Natural killer cell (primary cell): ENCODE measurements around the gene UGT1A9. TPM values are rescaled to one million over a fixed set of nuclear protein-coding genes. Genes with fewer than 3 reads are reported as not detected.
"Not testable (repeated sequence)": the region's sequence is repeated elsewhere in the genome, so short reads cannot be mapped to it uniquely, and the experiment has no call there.

Experiments used
- ATAC-seq, 3 donors: fragments of 150-1000 bp in 2 of 3; fragments of 200-7000 bp in 1 of 3; cut with Tn5 transposase; 1 replicate in 1 of 3; 2 replicates in 2 of 3; pipeline ENCODE4 v1.10.0; 2021; ENCODE audit warnings: mild to moderate bottlenecking in 2 of 3, moderate library complexity in 2 of 3
- DNase-seq, 2 donors: peaks; one replicate each; pipeline versions ENCODE4 v3.0.0 to v3.0.0-alpha.2; 2013 to 2021; ENCODE audit warnings: mixed read lengths in 1 of 2
- H3K27ac ChIP-seq: one replicate; pipeline ENCODE4 v1.5.1; 2013; ENCODE audit warnings: mild to moderate bottlenecking, low read length
- H3K27me3 ChIP-seq: one replicate; pipeline ENCODE4 v1.6.1; 2013; ENCODE audit warnings: low read length; ENCODE audit not compliant: control insufficient read depth, insufficient read depth
- H3K36me3 ChIP-seq: one replicate; pipeline ENCODE4 v1.6.1; 2013; ENCODE audit warnings: low read length; ENCODE audit not compliant: control insufficient read depth, insufficient read depth
- H3K4me1 ChIP-seq: one replicate; pipeline ENCODE4 v1.6.1; 2013; ENCODE audit warnings: low read length; ENCODE audit not compliant: control insufficient read depth, insufficient read depth
- H3K4me3 ChIP-seq: one replicate; pipeline ENCODE4 v1.5.1; 2013; ENCODE audit warnings: low read length
- H3K9me3 ChIP-seq: one replicate; pipeline ENCODE4 v1.6.1; 2013; ENCODE audit warnings: low read length; ENCODE audit not compliant: control insufficient read depth, insufficient read depth
- H3K27ac Mint-ChIP-seq, 2 donors: one replicate each; pipeline ENCODE4 v1.8.0; 2022; ENCODE audit warnings: mild to moderate bottlenecking in 2 of 2, mixed read lengths in 2 of 2, moderate library complexity in 1 of 2
- H3K27me3 Mint-ChIP-seq, 2 donors: one replicate each; pipeline ENCODE4 v1.8.0; 2022; ENCODE audit warnings: low read depth in 2 of 2, mixed read lengths in 2 of 2
- H3K36me3 Mint-ChIP-seq: one replicate; pipeline ENCODE4 v1.8.0; 2022; ENCODE audit warnings: mixed read lengths
- H3K4me1 Mint-ChIP-seq, 2 donors: one replicate each; pipeline ENCODE4 v1.8.0; 2022; ENCODE audit warnings: mixed read lengths in 2 of 2
- H3K4me3 Mint-ChIP-seq: one replicate; pipeline ENCODE4 v1.8.0; 2022; ENCODE audit warnings: mild to moderate bottlenecking, moderate library complexity, mixed read lengths
- H3K9me3 Mint-ChIP-seq, 2 donors: one replicate each; pipeline ENCODE4 v1.8.0; 2022; ENCODE audit warnings: mixed read lengths in 2 of 2
- CTCF ChIP-seq: fragments of 200-600 bp; IDR thresholded peaks from one replicate; pipeline ENCODE4 v1.8.0; 2022; ENCODE audit warnings: antibody characterized with exemption
- WGBS: methylation state at CpG from one replicate; pipeline ENCODE4 v1.1.7; 2013; ENCODE audit warnings: missing lambda C conversion rate; ENCODE audit not compliant: insufficient coverage; 5-methylcytosine and 5-hydroxymethylcytosine counted together
- intact Hi-C: fragments of 100-400 bp; cut with micrococcal nuclease; formaldehyde crosslinking; loops from one replicate; pipeline ENCODE4 v1.14.2; 2022
- total RNA-seq, 4 donors: library from RNA; stranded (reverse); fragments of 120-200 nt in 1 of 4; gene quantifications; one replicate each; pipeline versions ENCODE4 v1.2.3 to v1.2.4, GENCODE V29; 2013 to 2022

Gene UGT1A9
- total RNA-seq, 3 donors from 2014 or later (not counting 1 experiment from before 2014, with no cell fraction given): not detected

- no peak for TF ChIP-seq CTCF
- H3K36me3 ChIP-seq: no peaks in the 10 kb centered on the region
- no peak overlapping the region for H3K4me3 Mint-ChIP-seq
- H3K27me3 Mint-ChIP-seq: peaks cover 27 to 48% of the 10 kb centered on the region in 2 donors
- no peaks in the 10 kb centered on the region for H3K4me1 ChIP-seq
- no peaks in the 10 kb centered on the region for H3K27me3 ChIP-seq
- DNase-seq (no peak), ATAC-seq (no peak)
- no peaks in the 10 kb centered on the region for H3K9me3 ChIP-seq
- H3K4me1 Mint-ChIP-seq: no peaks in the 10 kb centered on the region
- H3K27ac Mint-ChIP-seq: no peak overlapping the region
- no peak overlapping the region for H3K4me3 ChIP-seq
- 82% methylated on average over 4 of the region's 5 CpGs for WGBS
- H3K27ac ChIP-seq: no peak overlapping the region
- intact Hi-C loops: no loop called here
- peaks cover 7% of the 10 kb centered on the region for H3K36me3 Mint-ChIP-seq
- no peaks in the 10 kb centered on the region for H3K9me3 Mint-ChIP-seq
Measured at GRCh38 chr2:233745073-233745755, 73.5 kb downstream of the UGT1A9 start.

- H3K36me3 ChIP-seq, H3K9me3 Mint-ChIP-seq, H3K4me3 ChIP-seq, H3K4me1 ChIP-seq, H3K27me3 ChIP-seq, H3K27ac ChIP-seq, intact Hi-C loops, H3K27ac Mint-ChIP-seq, H3K9me3 ChIP-seq, ATAC-seq, H3K36me3 Mint-ChIP-seq, H3K4me1 Mint-ChIP-seq, H3K4me3 Mint-ChIP-seq, DNase-seq: not testable (repeated sequence)
- WGBS: 68% methylated on average over 2 of the region's 2 CpGs
- peaks cover 25 to 43% of the 10 kb centered on the region in 2 donors for H3K27me3 Mint-ChIP-seq
Measured at GRCh38 chr2:233745838-233746237, 74.1 kb downstream of the UGT1A9 start.

- H3K27me3 Mint-ChIP-seq: peaks cover 27 to 41% of the 10 kb centered on the region in 2 donors
- no peaks in the 10 kb centered on the region for H3K4me1 ChIP-seq
- no peak overlapping the region for H3K27ac Mint-ChIP-seq
- peaks cover 4% of the 10 kb centered on the region for H3K27me3 ChIP-seq
- peaks cover 9% of the 10 kb centered on the region for H3K36me3 Mint-ChIP-seq
- peaks cover 10% of the 10 kb centered on the region for H3K9me3 ChIP-seq
- H3K4me3 ChIP-seq: no peak overlapping the region
- no peaks in the 10 kb centered on the region for H3K4me1 Mint-ChIP-seq
- no peak for TF ChIP-seq CTCF
- DNase-seq (no peak), ATAC-seq (no peak)
- no peak overlapping the region for H3K4me3 Mint-ChIP-seq
- H3K27ac ChIP-seq: no peak overlapping the region
- H3K9me3 Mint-ChIP-seq: no peaks in the 10 kb centered on the region
- H3K36me3 ChIP-seq: no peaks in the 10 kb centered on the region
- intact Hi-C loops: no loop called here
- WGBS: 85% methylated on average over 10 of the region's 10 CpGs
Measured at GRCh38 chr2:233746475-233747282, 75.0 kb downstream of the UGT1A9 start.

GRCh38 chr2:233747283-233747544 lies 75.5 kb downstream of the UGT1A9 start:
- WGBS: 97% methylated on average over 6 of the region's 6 CpGs
- H3K4me3 ChIP-seq: no peak overlapping the region
- no peak for TF ChIP-seq CTCF
- H3K4me1 ChIP-seq: no peaks in the 10 kb centered on the region
- peaks cover 4% of the 10 kb centered on the region for H3K27me3 ChIP-seq
- Mint-ChIP-seq H3K4me3 (no peak overlapping the region), H3K27ac (no peak overlapping the region), H3K9me3 (no peaks in the 10 kb centered on the region), H3K36me3 (peaks cover 9% of the 10 kb centered on the region), H3K27me3 (peaks cover 29 to 41% of the 10 kb centered on the region in 2 donors), H3K4me1 (no peaks in the 10 kb centered on the region)
- DNase-seq (no peak), ATAC-seq (no peak)
- peaks cover 10% of the 10 kb centered on the region for H3K9me3 ChIP-seq
- intact Hi-C loops: no loop called here
- H3K27ac ChIP-seq: no peak overlapping the region
- H3K36me3 ChIP-seq: no peaks in the 10 kb centered on the region

- WGBS: 92% methylated on average over 1 of the region's 2 CpGs
- H3K4me1 ChIP-seq, H3K4me1 Mint-ChIP-seq, H3K36me3 Mint-ChIP-seq, H3K9me3 Mint-ChIP-seq, H3K36me3 ChIP-seq, H3K27me3 ChIP-seq, H3K4me3 Mint-ChIP-seq, DNase-seq, H3K27ac Mint-ChIP-seq, H3K27ac ChIP-seq, intact Hi-C loops, H3K4me3 ChIP-seq: not testable (repeated sequence)
- H3K9me3 ChIP-seq: peaks cover 10% of the 10 kb centered on the region
- H3K27me3 Mint-ChIP-seq: peaks cover 32 to 52% of the 10 kb centered on the region in 2 donors
- ATAC-seq: peak in 1 of 3 donors; percentile 17
Measured at GRCh38 chr2:233750689-233751088, 79.0 kb downstream of the UGT1A9 start.
